PC-3 (cell line): ENCODE data around the gene TNRC6B. TPM values are rescaled to one million over a fixed set of nuclear protein-coding genes. Genes with fewer than 3 reads are reported as not detected.

Source experiments
- ATAC-seq: fragments of 200-7000 bp; cut with Tn5 transposase; 2 replicates; pipeline ENCODE4 v1.9.1; 2020; ENCODE audit warnings: mild to moderate bottlenecking, moderate library complexity
- BruUV-seq: library from RNA; stranded (reverse); fragments of 400-500 nt; replicated peaks from 2 replicates; lab custom pipeline; 2021; lab: Mats Ljungman, UMichigan
- CTCF ChIA-PET: fragments of 300-600 bp; sonication (Branson Sonifier 250); formaldehyde crosslinking; loops from one replicate; lab custom pipeline; 2022; ENCODE audit warnings: antibody characterized with exemption; lab: Charles Lee
- POLR2A ChIA-PET: fragments of 300-600 bp; sonication (Branson Sonifier 250); formaldehyde crosslinking; loops from one replicate; lab custom pipeline; 2022; ENCODE audit warnings: antibody characterized with exemption; ENCODE audit not compliant: unreplicated experiment; lab: Charles Lee
- DNase-seq: peaks from one replicate; pipeline ENCODE4 v3.0.0-alpha.2; 2015
- H2AFZ ChIP-seq: fragments of 300-600 bp; sonication (generic); 2 replicates; pipeline ENCODE4 v1.6.0; 2016; ENCODE audit warnings: antibody characterized with exemption, low read length
- H3F3A ChIP-seq: fragments of 300-600 bp; sonication (generic); one replicate; pipeline ENCODE4 v1.6.0; 2017; ENCODE audit warnings: antibody characterized with exemption, low read length, control low read depth, mild to moderate bottlenecking; ENCODE audit not compliant: unreplicated experiment
- H3K27ac ChIP-seq: fragments of 300-600 bp; sonication (generic); 2 replicates; pipeline ENCODE4 v1.5.1; 2016; ENCODE audit warnings: mild to moderate bottlenecking, low read length
- H3K27me3 ChIP-seq: fragments of 300-600 bp; sonication (generic); 2 replicates; pipeline ENCODE4 v1.6.1; 2016; ENCODE audit warnings: low read length, mixed read lengths
- H3K36me3 ChIP-seq: fragments of 300-600 bp; sonication (generic); 2 replicates; pipeline ENCODE4 v1.6.1; 2016; ENCODE audit warnings: low read depth, mixed run types, low read length, mixed read lengths
- H3K4me1 ChIP-seq: fragments of 300-600 bp; sonication (generic); 2 replicates; pipeline ENCODE4 v1.5.1; 2016; ENCODE audit warnings: low read length; ENCODE audit not compliant: insufficient read depth
- H3K4me2 ChIP-seq: fragments of 300-600 bp; sonication (generic); 2 replicates; pipeline ENCODE4 v1.6.0; 2016; ENCODE audit warnings: low read length
- H3K4me3 ChIP-seq: fragments of 300-600 bp; sonication (generic); 2 replicates; pipeline ENCODE4 v1.5.1; 2016; ENCODE audit warnings: mild to moderate bottlenecking, low read length, mixed read lengths
- H3K79me2 ChIP-seq: fragments of 300-600 bp; sonication (generic); 2 replicates; pipeline ENCODE4 v1.6.1; 2017; ENCODE audit warnings: low read length, mixed read lengths
- H3K9ac ChIP-seq: fragments of 300-600 bp; sonication (generic); 2 replicates; pipeline ENCODE4 v1.6.0; 2016; ENCODE audit warnings: mild to moderate bottlenecking, low read length
- H3K9me2 ChIP-seq: fragments of 300-600 bp; sonication (generic); replicated peaks from 2 replicates; pipeline ENCODE4 v1.6.1; 2016; ENCODE audit warnings: mixed run types, low read length, mixed read lengths
- H3K9me3 ChIP-seq: fragments of 300-600 bp; sonication (generic); 2 replicates; pipeline ENCODE4 v1.6.1; 2016; ENCODE audit warnings: low read length, mixed read lengths
- H4K20me1 ChIP-seq: fragments of 300-600 bp; sonication (generic); 2 replicates; pipeline ENCODE4 v1.6.1; 2016; ENCODE audit warnings: low read length, mixed read lengths
- CTCF ChIP-seq: fragments of 300-600 bp; sonication (generic); conservative IDR thresholded peaks from 2 replicates; pipeline ENCODE4 v1.5.1; 2017; ENCODE audit warnings: antibody characterized with exemption, low read depth, mild to moderate bottlenecking, low read length
- EZH2 ChIP-seq: fragments of 300-600 bp; sonication (generic); IDR thresholded peaks from one replicate; pipeline ENCODE4 v1.6.1; 2017; ENCODE audit warnings: antibody characterized with exemption, mild to moderate bottlenecking, low read length; ENCODE audit not compliant: unreplicated experiment
- EZH2phosphoT487 ChIP-seq: fragments of 300-600 bp; sonication (generic); IDR thresholded peaks from 2 replicates; pipeline ENCODE4 v1.6.1; 2018; ENCODE audit warnings: mild to moderate bottlenecking, antibody characterized with exemption, low read length, borderline replicate concordance
- intact Hi-C: fragments of 100-400 bp; cut with micrococcal nuclease; formaldehyde crosslinking; loops from 2 replicates; pipeline ENCODE4 v1.9.0; 2023
- total RNA-seq: library from RNA; depleted of rRNA; stranded (reverse); fragments of >200 nt; gene quantifications from 2 replicates; pipeline ENCODE4 v1.2.3, GENCODE V29; 2014

Gene TNRC6B
- total RNA-seq, 1 experiment from 2014 or later, result 21.3 TPM

- CTCF ChIA-PET, result no interaction called here
- POLR2A ChIA-PET, result no interaction called here
- no peak overlapping the region for H3K27ac ChIP-seq
Measured at GRCh38 chr22:40294696-40295095, 117.0 kb downstream of the TNRC6B start.

GRCh38 chr22:40300316-40300715 is 122.6 kb downstream of the TNRC6B start:
- no peaks in the 10 kb centered on the region for H3K9me2 ChIP-seq
- BruUV-seq, result no TSS peak
- H3K27me3 ChIP-seq, result no peaks in the 10 kb centered on the region
- intact Hi-C loops, result no loop called here
- no peaks in the 10 kb centered on the region for H3K79me2 ChIP-seq
- no peaks in the 10 kb centered on the region for H4K20me1 ChIP-seq
- H3F3A ChIP-seq, result no peaks in the 10 kb centered on the region
- H3K9me3 ChIP-seq, result no peaks in the 10 kb centered on the region
- H3K4me2 ChIP-seq, result no peak overlapping the region
- DNase-seq, result no peak
- H3K9ac ChIP-seq, result no peak overlapping the region
- POLR2A ChIA-PET, result no interaction called here
- no peak overlapping the region for H3K4me3 ChIP-seq
- H3K4me1 ChIP-seq, result no peaks in the 10 kb centered on the region
- H3K36me3 ChIP-seq, result no peaks in the 10 kb centered on the region; the same call in none of the 2 replicates
- ATAC-seq, result no peak
- H3K27ac ChIP-seq, result no peak overlapping the region
- CTCF ChIA-PET, result no interaction called here
- TF ChIP-seq EZH2phosphoT487 (no peak), EZH2 (no peak), CTCF (no peak)
- H2AFZ ChIP-seq, result no peak overlapping the region

More at GRCh38 chr22:40294696-40295095, 117.0 kb downstream of the TNRC6B start:
- no peak for TF ChIP-seq EZH2phosphoT487
- TF ChIP-seq CTCF, result no peak
- TF ChIP-seq EZH2, result no peak
- ATAC-seq, result no peak
- DNase-seq, result no peak
- intact Hi-C loops, result no loop called here
- Histone ChIP-seq H3K4me2 (no peak overlapping the region), H2AFZ (no peak overlapping the region), H3K4me3 (no peak overlapping the region), H3F3A (no peaks in the 10 kb centered on the region), H3K9me3 (no peaks in the 10 kb centered on the region), H3K9ac (no peak overlapping the region), H3K79me2 (no peaks in the 10 kb centered on the region), H3K27me3 (no peaks in the 10 kb centered on the region), H4K20me1 (no peaks in the 10 kb centered on the region), H3K4me1 (no peaks in the 10 kb centered on the region), H3K9me2 (no peaks in the 10 kb centered on the region), H3K36me3 (no peaks in the 10 kb centered on the region; the same call in 1 of the 2 replicates)
- no TSS peak for BruUV-seq

- POLR2A ChIA-PET, result no interaction called here
- intact Hi-C loops, result no loop called here
- no peak for ATAC-seq
Measured at GRCh38 chr22:40300884-40301672, 123.4 kb downstream of the TNRC6B start.

More at GRCh38 chr22:40300884-40301672, 123.4 kb downstream of the TNRC6B start:
- H3K9ac ChIP-seq, result no peak overlapping the region
- no peak overlapping the region for H3K4me3 ChIP-seq
- CTCF ChIA-PET, result no interaction called here
- no peak overlapping the region for H2AFZ ChIP-seq
- no peaks in the 10 kb centered on the region for H4K20me1 ChIP-seq
- no peak overlapping the region for H3K27ac ChIP-seq
- no peaks in the 10 kb centered on the region for H3K9me2 ChIP-seq
- H3K36me3 ChIP-seq, result no peaks in the 10 kb centered on the region; the same call in none of the 2 replicates
- no peak overlapping the region for H3K4me2 ChIP-seq
- H3K27me3 ChIP-seq, result no peaks in the 10 kb centered on the region
- no TSS peak for BruUV-seq
- H3K79me2 ChIP-seq, result no peaks in the 10 kb centered on the region
- no peak for TF ChIP-seq EZH2phosphoT487
- no peak for TF ChIP-seq EZH2
- no peak for TF ChIP-seq CTCF
- H3K4me1 ChIP-seq, result no peaks in the 10 kb centered on the region
- no peak for DNase-seq
- H3F3A ChIP-seq, result no peaks in the 10 kb centered on the region
- no peaks in the 10 kb centered on the region for H3K9me3 ChIP-seq
